NCI-H748 (cell line): ENCODE data around the gene ASB16.

Experiments
- DNase-seq: peaks from one replicate; lab custom pipeline; 2025; ENCODE audit not compliant: unreplicated experiment; lab: John Stamatoyannopoulos, UW

The ASB16 gene

DNA sequence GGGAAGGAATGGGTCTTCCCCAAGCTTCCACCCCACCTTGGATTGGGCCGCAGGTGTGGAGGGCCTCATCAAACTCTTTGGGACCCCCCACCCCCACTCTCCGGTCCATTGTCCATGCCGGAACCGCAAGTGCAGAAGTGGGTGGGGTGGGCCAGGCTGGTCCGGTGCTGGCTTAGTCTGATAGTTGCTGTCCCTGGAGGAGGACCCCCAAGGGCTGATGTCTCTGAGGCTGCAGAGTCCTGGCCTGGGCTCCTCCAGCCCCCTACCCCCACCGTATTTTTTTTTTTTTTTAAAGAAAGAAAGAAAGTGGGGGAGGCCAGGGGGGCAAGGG lies 36.3 kb downstream of the ASB16 start:
- no peak for DNase-seq

DNA sequence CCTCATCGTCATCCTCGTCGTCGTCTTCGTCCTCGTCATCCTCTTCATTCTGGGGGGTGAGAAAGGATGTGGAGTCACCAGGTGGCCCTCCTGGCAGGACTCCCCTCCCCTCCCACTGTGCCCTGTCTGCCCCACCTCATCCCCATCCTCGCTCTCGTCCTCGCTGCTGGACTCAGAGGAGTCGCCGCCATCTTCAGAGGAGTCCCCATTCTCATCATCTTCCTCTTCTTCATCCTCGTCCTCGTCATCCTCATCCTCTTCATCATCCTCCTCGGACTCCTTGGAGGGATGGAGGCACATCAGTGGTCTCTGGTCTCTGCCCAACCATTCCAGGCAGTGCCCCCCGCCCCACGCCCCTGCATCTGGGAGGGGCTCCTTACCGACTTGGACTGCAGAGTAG lies 36.8 kb downstream of the ASB16 start:
- DNase-seq: no peak

- DNase-seq: no peak
Observed at GRCh38 chr17:44207743-44208142, 37.2 kb downstream of the ASB16 start.

DNA sequence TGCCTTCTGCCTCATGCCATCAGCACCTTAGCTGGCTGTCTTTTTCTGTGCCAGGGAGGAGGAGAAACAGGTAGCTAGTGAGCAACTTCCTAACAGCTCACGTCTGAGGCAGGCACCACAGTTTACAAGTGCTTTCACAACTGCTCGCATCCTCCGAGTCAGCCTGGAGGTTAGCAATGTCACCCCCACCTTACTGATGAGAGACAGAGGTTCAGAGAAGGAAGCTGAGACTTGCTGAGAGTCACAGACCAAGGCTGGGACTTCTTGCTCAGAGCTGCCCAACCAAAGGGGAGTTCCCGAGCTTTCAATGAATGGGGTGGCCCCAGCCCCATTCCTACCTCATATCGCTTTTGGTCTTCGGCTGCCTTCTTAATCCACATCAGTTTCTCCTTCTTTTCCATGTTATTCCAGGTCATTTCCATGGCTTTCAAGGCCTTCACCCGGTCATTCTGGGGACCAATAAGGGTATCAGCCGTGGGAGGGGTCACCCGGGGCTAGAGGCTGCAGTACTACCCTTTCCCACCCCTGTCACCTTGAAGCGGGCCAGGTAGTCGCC lies 39.4 kb downstream of the ASB16 start:
- no peak for DNase-seq

GRCh38 chr17:44210342-44211192 lies 40.1 kb downstream of the ASB16 start:
- peak; percentile 88 for DNase-seq

DNA sequence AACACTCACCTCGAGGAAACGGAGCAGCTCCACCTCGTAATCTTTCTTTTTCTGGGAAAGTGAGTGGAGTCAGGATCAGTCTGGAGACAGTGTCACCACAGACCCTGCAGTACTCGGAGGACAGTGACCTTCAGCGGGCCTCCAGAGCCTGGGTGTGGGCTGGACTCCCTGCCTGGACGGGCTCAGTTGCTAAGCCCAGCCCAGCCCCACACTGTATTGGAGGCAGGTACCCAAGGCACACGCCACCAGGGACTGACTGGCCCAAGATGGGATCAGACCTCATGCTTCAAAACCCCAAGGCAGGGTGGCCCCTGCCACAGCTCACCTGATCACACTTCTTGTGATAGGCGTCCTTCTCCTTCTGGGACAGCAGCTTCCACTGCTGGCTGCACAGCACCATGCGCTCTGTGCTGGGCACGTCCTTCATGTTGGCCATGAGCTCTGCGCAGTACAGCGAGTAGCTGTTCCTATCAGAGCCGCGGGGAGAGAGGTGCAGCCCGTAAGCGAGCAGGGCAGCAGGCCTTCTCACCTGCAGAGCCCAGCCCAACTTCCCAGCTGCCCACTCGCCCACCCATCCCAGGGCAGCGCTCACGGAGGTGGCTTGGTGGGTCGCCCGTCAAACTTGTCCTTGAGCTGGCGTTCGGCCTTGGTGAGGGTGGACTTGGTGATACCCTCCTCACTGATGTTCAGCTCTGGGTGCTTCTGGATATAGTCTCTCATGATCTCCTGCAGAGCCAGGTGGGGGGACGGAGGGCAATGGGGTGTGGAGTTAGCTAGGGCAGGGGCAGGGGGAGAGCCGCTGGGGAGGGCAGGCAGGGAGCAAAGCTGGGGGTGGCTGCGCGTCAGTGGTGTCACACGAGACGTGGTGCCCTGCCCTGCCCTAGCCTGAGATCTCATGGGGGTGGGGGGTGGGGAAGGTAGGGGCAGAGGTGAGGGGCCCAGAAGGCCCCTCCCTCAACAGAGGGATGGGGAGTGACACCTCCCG lies 41.1 kb downstream of the ASB16 start:
- DNase-seq: no peak

- no peak for DNase-seq
Observed at GRCh38 chr17:44212507-44213402, 42.3 kb downstream of the ASB16 start.

- no peak for DNase-seq
Observed at GRCh38 chr17:44213403-44214229, 43.1 kb downstream of the ASB16 start.

GRCh38 chr17:44214230-44214494 lies 43.7 kb downstream of the ASB16 start:
- no peak for DNase-seq

GRCh38 chr17:44214896-44215295 lies 44.4 kb downstream of the ASB16 start:
- no peak for DNase-seq

- DNase-seq: no peak
Observed at GRCh38 chr17:44216173-44216572, 45.7 kb downstream of the ASB16 start.

GRCh38 chr17:44216694-44217093 lies 46.2 kb downstream of the ASB16 start:
- DNase-seq: no peak

DNA sequence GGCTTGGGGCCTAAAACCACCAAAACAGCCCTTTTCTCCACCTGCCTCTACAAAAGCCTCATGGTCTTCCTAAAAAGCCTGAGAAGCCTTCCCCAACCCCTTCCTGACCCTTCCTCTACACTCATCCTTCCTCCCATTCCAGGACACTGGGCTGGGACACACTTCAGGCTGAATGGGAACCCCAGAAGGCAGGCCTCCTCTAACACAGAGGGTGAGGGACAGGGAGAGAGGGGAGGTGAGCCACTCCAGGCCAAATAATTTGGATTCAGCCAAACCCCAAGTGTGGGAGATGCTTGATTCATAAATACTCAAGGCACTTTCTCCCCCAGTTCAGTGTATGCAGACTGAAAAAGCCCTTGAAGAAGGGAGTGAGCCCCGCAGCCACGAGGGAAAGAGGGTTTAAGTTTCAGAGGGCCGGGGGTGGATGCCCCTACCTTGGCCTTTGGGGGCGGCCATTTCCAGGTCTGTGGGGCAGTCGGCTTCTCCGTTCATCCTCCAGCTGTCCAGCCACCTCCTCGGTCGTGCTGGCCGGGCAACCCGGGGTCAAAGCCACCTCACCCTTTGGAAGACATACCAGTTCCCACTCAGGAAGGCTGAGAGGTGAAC lies 47.3 kb downstream of the ASB16 start:
- DNase-seq: no peak

- DNase-seq: peak; percentile 91
Observed at GRCh38 chr17:44218344-44219107, 48.0 kb downstream of the ASB16 start.

DNA sequence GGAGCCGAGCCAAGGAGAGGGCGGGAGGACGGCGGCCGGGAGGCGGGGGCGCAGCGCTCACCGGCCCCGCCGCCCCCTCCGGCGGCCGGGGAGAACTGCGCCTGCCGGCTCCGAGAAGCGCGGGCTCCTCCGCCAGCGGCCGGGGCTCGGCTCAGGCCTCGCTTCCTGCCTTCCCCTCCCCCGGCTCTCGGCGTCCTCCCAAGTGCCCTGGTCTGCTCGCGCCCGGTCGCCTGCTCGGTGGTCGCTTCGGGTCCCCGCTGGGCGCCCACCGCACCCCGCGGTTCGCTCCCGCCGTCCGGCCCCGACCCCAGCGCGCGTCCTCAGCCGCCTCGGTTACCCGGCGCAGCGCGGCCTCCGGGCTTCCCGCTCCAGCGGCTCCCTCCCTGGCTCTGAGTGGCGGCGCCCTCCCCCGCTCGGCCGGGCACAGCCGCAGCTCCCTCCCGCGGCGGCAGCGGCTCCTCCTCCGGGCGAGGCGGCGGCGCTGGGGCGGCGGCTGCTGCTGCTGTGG lies 48.7 kb downstream of the ASB16 start:
- DNase-seq: peak; percentile 71

GRCh38 chr17:44219616-44220212 lies 49.2 kb downstream of the ASB16 start, which contains the start of gene UBTF:
UBTF (minus strand) TSS chr17:44219675; CDS start chr17:44218229, 1,446 bp downstream.
- DNase-seq: peak; percentile 89

DNA sequence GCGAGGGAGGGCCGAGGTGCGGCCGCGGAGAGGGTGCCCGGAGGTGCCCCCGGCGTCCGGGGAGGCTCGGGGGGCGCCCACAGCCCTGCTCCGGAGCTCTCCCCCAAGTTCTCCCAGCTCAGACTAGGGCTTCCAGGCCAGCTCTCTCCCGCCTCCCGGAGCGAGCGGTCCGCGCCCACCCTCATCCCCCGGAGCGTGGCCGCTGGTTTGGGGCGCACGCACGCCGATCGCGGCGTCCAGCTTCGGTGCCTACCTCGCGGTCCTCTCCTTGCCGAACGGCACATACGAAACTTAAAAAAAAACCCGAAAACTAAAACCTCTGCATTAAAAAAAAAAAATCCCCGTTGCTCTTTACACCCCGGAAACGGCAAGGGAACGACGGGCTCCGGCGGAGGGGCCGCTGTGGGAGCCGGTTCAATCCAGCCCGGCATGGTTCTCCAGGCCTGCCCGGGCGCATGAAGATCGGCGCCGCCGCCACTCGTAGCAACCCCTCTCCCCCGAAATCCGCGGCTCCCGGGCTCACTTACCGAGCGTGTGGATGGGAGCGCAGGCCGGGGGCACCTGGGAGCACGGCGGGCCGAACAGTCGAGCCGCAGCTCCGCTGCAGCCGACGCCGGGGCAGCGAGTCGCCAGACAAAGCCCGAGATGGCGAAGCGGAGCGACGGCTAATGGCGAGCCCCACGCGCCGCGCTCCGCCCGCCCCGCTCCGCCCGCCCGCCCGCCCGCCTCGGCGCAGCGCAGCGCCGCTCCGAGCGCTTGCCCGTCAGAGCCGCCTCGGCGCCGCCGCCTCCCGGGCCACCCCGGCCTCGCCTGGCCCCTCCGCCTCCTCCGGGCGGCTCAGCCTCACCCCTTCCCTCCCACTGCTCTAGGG lies 49.9 kb downstream of the ASB16 start:
- DNase-seq: peak; percentile 73
